A673 (cell line): ENCODE data around the gene MRRF. TPM values are rescaled to one million over a fixed set of nuclear protein-coding genes. Genes with fewer than 3 reads are reported as not detected.

Experiments used
- BruUV-seq: library from RNA; stranded (reverse); fragments of 400-500 nt; replicated peaks from 2 replicates; lab custom pipeline; 2021; lab: Mats Ljungman, UMichigan
- CTCF ChIA-PET: fragments of 300-600 bp; sonication (Branson Sonifier 250); formaldehyde crosslinking; loops from one replicate; lab custom pipeline; 2022; ENCODE audit warnings: antibody characterized with exemption; lab: Charles Lee
- POLR2A ChIA-PET: fragments of 300-600 bp; sonication (Branson Sonifier 250); formaldehyde crosslinking; loops from one replicate; lab custom pipeline; 2022; ENCODE audit warnings: antibody characterized with exemption; ENCODE audit not compliant: low non-redundant PET; lab: Charles Lee
- DNase-seq: peaks from one replicate; pipeline ENCODE4 v3.0.0-alpha.2; 2015; ENCODE audit warnings: low spot score
- H3K27ac ChIP-seq: fragments of 200-600 bp; sonication (generic); 2 replicates; pipeline ENCODE4 v1.5.1; 2016; ENCODE audit warnings: mixed run types, low read depth, mild to moderate bottlenecking, mixed read lengths, antibody characterized with exemption, low read length; ENCODE audit not compliant: poor library complexity, severe bottlenecking
- H3K27me3 ChIP-seq: fragments of 200-600 bp; sonication (generic); replicated peaks from 2 replicates; pipeline ENCODE4 v1.6.1; 2017; ENCODE audit warnings: mixed run types, low read depth, mild to moderate bottlenecking, mixed read lengths, antibody characterized with exemption, low read length; ENCODE audit not compliant: insufficient read depth, poor library complexity
- H3K36me3 ChIP-seq: fragments of 200-600 bp; sonication (generic); 2 replicates; pipeline ENCODE4 v1.6.1; 2016; ENCODE audit warnings: mixed run types, mild to moderate bottlenecking, mixed read lengths, antibody characterized with exemption, low read length; ENCODE audit not compliant: insufficient read depth, poor library complexity, severe bottlenecking
- H3K4me1 ChIP-seq: fragments of 200-600 bp; sonication (generic); 2 replicates; pipeline ENCODE4 v1.6.1; 2017; ENCODE audit warnings: mixed run types, mild to moderate bottlenecking, mixed read lengths, antibody characterized with exemption, low read length; ENCODE audit not compliant: insufficient read depth, poor library complexity, severe bottlenecking
- H3K4me3 ChIP-seq: fragments of 200-600 bp; sonication (generic); 2 replicates; pipeline ENCODE4 v1.5.1; 2016; ENCODE audit warnings: low read depth, mixed run types, mild to moderate bottlenecking, mixed read lengths, low read length; ENCODE audit not compliant: poor library complexity, severe bottlenecking
- H3K9me3 ChIP-seq: fragments of 200-600 bp; sonication (generic); 2 replicates; pipeline ENCODE4 v1.6.1; 2016; ENCODE audit warnings: mixed run types, low read depth, mild to moderate bottlenecking, mixed read lengths, antibody characterized with exemption, low read length; ENCODE audit not compliant: poor library complexity, severe bottlenecking
- EZH2 ChIP-seq: fragments of 200-600 bp; sonication (generic); IDR thresholded peaks from 2 replicates; pipeline ENCODE4 v1.6.1; 2017; ENCODE audit warnings: borderline replicate concordance, low read depth, mild to moderate bottlenecking, mixed read lengths, antibody characterized with exemption, low read length; ENCODE audit not compliant: poor library complexity, severe bottlenecking
- intact Hi-C: fragments of 100-400 bp; cut with micrococcal nuclease; formaldehyde crosslinking; loops from one replicate; pipeline ENCODE4 v1.10.0; 2022; ENCODE audit not compliant: unreplicated experiment
- total RNA-seq: library from RNA; stranded (reverse); gene quantifications from 2 replicates; pipeline ENCODE4 v1.2.3, GENCODE V29; 2021
- TF ChIP-seq, protein P1 (sequence below): fragments of 300-800, 200-600 bp; sonication (generic); conservative IDR thresholded peaks from 2 replicates; pipeline ENCODE4 v1.5.1; 2017; ENCODE audit warnings: low read depth, mild to moderate bottlenecking, antibody characterized with exemption, low read length, moderate library complexity, mixed read lengths

MRRF gene
- total RNA-seq, 1 experiment from 2014 or later = 44.9 TPM

DNA sequence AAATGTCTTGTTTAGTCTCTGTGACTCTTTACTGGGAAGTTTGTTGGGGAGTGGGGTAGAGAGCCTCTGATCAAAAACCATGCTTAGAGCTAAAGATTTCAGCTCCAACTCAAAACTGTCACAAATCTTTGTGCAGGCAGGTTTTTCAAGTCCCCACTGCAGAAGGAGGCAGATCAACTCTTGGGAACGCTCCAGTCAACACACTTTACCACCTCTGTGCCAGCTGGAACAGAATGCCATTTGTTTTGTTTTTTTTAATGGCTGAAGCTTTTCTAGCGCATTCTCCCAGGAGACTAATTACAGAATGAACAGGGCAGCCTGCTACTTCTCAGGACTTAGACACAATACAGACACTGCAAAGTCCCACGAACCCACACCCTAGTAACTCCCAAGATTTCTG is 18.0 kb upstream of the MRRF start:
- no peaks in the 10 kb centered on the region for H3K9me3 ChIP-seq
- no TSS peak for BruUV-seq
- ChIA-PET CTCF (no interaction called here), POLR2A (no interaction called here)
- H3K36me3 ChIP-seq = peaks cover 55% of the 10 kb centered on the region
- H3K27ac ChIP-seq = no peak overlapping the region
- intact Hi-C loops = no loop called here
- no peak for TF ChIP-seq EZH2
- no peak overlapping the region for H3K4me3 ChIP-seq
- DNase-seq = no peak
- H3K27me3 ChIP-seq = no peaks in the 10 kb centered on the region
- H3K4me1 ChIP-seq = no peaks in the 10 kb centered on the region

DNA sequence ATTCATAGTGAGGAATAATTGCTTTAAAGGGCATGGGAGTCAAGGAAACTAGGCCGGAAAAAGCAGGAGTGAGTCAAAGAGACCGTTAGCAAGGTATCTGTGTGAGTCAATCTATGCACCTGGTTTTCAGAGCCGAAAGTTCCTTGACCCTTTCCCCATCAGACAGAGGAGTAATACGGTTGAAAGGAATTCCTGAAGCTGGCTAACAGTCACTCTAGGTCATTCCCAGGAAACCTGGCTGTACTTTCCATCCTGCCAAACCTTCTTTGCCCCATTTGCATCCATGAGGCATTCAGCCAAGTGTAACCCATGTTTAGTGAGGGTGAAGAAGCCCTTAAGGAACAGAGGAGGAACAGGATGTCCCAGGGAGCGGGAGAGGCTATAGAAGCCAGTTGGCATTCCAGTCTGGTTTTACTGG is 16.2 kb upstream of the MRRF start:
- H3K4me3 ChIP-seq = no peak overlapping the region
- DNase-seq = no peak
- ChIA-PET POLR2A (no interaction called here), CTCF (no interaction called here)
- TF ChIP-seq, protein P1, sequence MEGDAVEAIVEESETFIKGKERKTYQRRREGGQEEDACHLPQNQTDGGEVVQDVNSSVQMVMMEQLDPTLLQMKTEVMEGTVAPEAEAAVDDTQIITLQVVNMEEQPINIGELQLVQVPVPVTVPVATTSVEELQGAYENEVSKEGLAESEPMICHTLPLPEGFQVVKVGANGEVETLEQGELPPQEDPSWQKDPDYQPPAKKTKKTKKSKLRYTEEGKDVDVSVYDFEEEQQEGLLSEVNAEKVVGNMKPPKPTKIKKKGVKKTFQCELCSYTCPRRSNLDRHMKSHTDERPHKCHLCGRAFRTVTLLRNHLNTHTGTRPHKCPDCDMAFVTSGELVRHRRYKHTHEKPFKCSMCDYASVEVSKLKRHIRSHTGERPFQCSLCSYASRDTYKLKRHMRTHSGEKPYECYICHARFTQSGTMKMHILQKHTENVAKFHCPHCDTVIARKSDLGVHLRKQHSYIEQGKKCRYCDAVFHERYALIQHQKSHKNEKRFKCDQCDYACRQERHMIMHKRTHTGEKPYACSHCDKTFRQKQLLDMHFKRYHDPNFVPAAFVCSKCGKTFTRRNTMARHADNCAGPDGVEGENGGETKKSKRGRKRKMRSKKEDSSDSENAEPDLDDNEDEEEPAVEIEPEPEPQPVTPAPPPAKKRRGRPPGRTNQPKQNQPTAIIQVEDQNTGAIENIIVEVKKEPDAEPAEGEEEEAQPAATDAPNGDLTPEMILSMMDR = no peak
- TF ChIP-seq EZH2 = no peak
- H3K4me1 ChIP-seq = no peaks in the 10 kb centered on the region
- no TSS peak for BruUV-seq
- intact Hi-C loops = no loop called here
- H3K36me3 ChIP-seq = peaks cover 44% of the 10 kb centered on the region
- no peaks in the 10 kb centered on the region for H3K9me3 ChIP-seq
- no peak overlapping the region for H3K27ac ChIP-seq
- H3K27me3 ChIP-seq = no peaks in the 10 kb centered on the region

DNA sequence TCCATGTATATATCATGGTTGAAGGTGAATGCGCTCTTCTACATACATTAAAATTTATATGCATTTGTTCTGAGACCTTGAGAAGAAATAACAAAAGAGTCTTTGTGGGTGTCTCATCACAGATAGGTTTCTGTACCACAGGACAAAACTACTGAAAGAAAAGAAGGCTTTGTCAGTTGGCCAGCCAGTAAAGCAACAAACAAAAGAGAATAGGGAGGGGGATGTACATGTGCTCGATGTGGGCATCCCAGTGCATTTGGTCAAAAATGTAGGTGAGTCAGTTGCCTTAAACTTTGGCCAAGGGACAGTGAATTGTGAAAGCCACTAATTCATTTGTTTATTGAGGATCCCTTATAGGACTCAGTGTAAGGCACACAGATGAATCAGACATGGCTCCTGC is 13.3 kb upstream of the MRRF start:
- no peaks in the 10 kb centered on the region for H3K27me3 ChIP-seq
- intact Hi-C loops = no loop called here
- POLR2A ChIA-PET = no interaction called here
- H3K4me1 ChIP-seq = no peaks in the 10 kb centered on the region
- H3K27ac ChIP-seq = no peak overlapping the region
- H3K36me3 ChIP-seq = peaks cover 22% of the 10 kb centered on the region
- no TSS peak for BruUV-seq
- CTCF ChIA-PET = no interaction called here
- TF ChIP-seq, protein P1 = no peak
- TF ChIP-seq EZH2 = no peak
- H3K9me3 ChIP-seq = no peaks in the 10 kb centered on the region
- H3K4me3 ChIP-seq = no peak overlapping the region
- DNase-seq = no peak

DNA sequence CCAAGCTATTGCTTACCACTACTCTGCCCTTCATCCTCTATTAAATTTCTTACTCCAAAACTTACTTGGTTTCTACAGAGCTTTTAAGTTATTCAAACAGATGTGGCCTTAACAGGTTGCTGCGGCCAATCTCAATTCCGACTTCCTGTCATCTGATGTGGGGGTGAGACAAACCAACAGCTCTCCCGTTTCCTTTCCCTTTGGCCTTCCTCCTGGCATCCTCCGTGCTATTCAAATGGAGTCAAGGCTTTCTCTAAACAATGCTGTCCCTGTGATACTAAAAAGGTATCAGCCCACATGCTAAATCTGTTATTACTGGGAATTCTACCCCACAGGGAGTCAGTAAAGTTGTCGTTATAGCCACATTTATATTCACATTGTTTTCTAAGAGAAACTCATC is 11.9 kb upstream of the MRRF start:
- DNase-seq = no peak
- BruUV-seq = no TSS peak
- intact Hi-C loops = no loop called here
- Histone ChIP-seq H3K27ac (no peak overlapping the region), H3K27me3 (no peaks in the 10 kb centered on the region), H3K4me1 (no peaks in the 10 kb centered on the region), H3K4me3 (no peak overlapping the region), H3K36me3 (peaks cover 15% of the 10 kb centered on the region), H3K9me3 (no peaks in the 10 kb centered on the region)
- ChIA-PET CTCF (no interaction called here), POLR2A (no interaction called here)
- TF ChIP-seq, protein P1 = no peak
- no peak for TF ChIP-seq EZH2
